Nephron progenitor cell (in vitro differentiated cells): Measurements from ENCODE around the gene USP15.

ENCODE experiments used
- DNase-seq: peaks from one replicate; pipeline ENCODE4 v3.0.0; 2021
- H3K27ac Mint-ChIP-seq: 2 replicates; pipeline ENCODE4 v1.8.0; 2021; ENCODE audit warnings: mild to moderate bottlenecking, moderate library complexity, mixed read lengths
- H3K27me3 Mint-ChIP-seq: 2 replicates; pipeline ENCODE4 v1.8.0; 2021; ENCODE audit warnings: mild to moderate bottlenecking, low read depth, mixed read lengths; ENCODE audit not compliant: poor library complexity
- H3K36me3 Mint-ChIP-seq: 2 replicates; pipeline ENCODE4 v1.8.0; 2021; ENCODE audit warnings: low read depth, mixed read lengths
- H3K4me1 Mint-ChIP-seq: 2 replicates; pipeline ENCODE4 v1.8.0; 2021; ENCODE audit warnings: mixed read lengths
- H3K4me3 Mint-ChIP-seq: 2 replicates; pipeline ENCODE4 v1.8.0; 2021; ENCODE audit warnings: mild to moderate bottlenecking, moderate library complexity, mixed read lengths
- H3K9me3 Mint-ChIP-seq: 2 replicates; pipeline ENCODE4 v1.8.0; 2021; ENCODE audit warnings: mild to moderate bottlenecking, moderate library complexity, mixed read lengths
- TF ChIP-seq, protein P1 (sequence below): fragments of 200-600 bp; sonication (generic); IDR thresholded peaks from 2 replicates; pipeline ENCODE4 v1.5.0; 2021; ENCODE audit warnings: antibody characterized with exemption

USP15 gene

DNA sequence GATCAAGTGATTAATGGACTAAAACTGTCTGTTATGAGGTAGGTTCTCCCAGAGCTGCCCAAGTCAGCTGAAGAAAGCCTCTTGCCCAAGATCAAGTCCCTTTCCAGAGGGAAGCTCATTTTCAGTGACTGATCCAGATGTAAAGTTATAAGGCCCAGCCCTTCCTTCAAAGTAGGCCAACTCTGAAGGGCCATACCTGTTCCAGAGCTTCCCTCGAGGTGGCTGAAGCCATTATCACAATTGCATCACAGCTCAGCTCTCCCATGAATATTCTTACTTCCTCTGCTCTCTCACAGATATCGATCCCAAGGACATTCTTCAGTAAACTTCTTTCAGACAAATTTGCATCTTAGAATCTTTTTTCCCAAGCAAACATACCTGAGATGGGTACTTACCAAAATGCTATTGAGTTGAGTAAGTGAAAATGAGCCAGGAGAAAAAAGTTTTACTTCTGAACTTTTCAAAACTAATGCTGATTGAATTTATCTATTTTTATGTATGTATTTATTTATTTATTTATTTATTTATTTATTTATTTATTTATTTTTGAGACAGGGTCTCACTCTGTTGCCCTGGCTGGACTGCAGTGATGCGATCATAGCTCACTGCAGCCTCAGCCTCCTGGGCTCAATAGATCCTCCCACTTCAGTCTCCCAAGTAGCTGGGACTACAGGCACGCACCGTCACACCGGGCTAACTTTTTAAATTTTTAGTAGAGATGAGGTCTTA, 42.6 kb upstream of the USP15 start:
- Mint-ChIP-seq H3K27me3 (no peaks in the 10 kb centered on the region), H3K4me3 (no peak overlapping the region), H3K9me3 (no peaks in the 10 kb centered on the region), H3K4me1 (peaks cover 17% of the 10 kb centered on the region), H3K36me3 (no peaks in the 10 kb centered on the region), H3K27ac (no peak overlapping the region)
- no peak for DNase-seq
- TF ChIP-seq, protein P1, sequence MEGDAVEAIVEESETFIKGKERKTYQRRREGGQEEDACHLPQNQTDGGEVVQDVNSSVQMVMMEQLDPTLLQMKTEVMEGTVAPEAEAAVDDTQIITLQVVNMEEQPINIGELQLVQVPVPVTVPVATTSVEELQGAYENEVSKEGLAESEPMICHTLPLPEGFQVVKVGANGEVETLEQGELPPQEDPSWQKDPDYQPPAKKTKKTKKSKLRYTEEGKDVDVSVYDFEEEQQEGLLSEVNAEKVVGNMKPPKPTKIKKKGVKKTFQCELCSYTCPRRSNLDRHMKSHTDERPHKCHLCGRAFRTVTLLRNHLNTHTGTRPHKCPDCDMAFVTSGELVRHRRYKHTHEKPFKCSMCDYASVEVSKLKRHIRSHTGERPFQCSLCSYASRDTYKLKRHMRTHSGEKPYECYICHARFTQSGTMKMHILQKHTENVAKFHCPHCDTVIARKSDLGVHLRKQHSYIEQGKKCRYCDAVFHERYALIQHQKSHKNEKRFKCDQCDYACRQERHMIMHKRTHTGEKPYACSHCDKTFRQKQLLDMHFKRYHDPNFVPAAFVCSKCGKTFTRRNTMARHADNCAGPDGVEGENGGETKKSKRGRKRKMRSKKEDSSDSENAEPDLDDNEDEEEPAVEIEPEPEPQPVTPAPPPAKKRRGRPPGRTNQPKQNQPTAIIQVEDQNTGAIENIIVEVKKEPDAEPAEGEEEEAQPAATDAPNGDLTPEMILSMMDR, result no peak

DNA sequence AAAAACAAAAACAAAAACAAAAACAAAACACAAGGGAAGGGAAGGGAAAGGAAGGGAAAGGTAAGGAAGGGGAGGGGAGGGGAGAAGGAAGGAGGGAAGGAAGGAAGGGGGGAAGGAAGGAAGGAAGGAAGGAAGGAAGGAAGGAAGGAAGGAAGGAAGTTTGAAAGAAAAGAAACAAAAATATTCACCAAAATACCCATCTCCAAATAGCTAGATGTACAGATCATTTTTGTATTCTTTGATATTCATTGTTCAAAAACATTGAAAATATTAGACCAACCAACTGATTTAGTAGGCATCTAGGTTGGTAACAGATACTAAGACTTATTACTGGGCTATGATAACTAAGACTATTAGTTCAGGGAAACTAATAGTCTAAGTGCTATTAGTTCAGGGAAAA, 39.1 kb upstream of the USP15 start:
- no peaks in the 10 kb centered on the region for H3K4me1 Mint-ChIP-seq
- TF ChIP-seq, protein P1, result no peak

DNA sequence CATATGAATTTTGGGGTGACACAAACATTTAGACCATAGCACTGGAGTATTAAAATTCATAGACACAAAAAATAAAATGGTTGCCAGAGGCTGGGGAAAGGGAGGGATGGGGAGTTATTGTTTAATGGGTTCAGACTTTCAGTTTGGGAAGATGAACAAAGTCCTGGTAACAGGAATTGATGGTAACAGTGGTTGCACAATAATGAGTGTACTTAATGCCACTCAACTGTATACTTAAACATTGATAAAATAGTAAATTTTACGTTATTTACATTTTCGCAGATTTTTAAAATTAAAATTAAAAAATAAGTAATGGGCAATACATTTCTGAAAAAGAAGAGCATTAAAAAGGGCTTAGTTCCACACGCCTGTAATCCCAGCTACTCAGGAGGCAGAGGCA, 35.6 kb upstream of the USP15 start:
- Mint-ChIP-seq H3K9me3 (no peaks in the 10 kb centered on the region), H3K36me3 (no peaks in the 10 kb centered on the region), H3K4me3 (no peak overlapping the region), H3K27me3 (no peaks in the 10 kb centered on the region), H3K4me1 (no peaks in the 10 kb centered on the region), H3K27ac (no peak overlapping the region)
- DNase-seq, result no peak
- TF ChIP-seq, protein P1, result no peak

More for the DNA sequence above, 39.1 kb upstream of the USP15 start:
- no peaks in the 10 kb centered on the region for H3K9me3 Mint-ChIP-seq
- H3K27ac Mint-ChIP-seq, result no peak overlapping the region
- H3K36me3 Mint-ChIP-seq, result no peaks in the 10 kb centered on the region
- H3K27me3 Mint-ChIP-seq, result no peaks in the 10 kb centered on the region
- DNase-seq, result no peak
- H3K4me3 Mint-ChIP-seq, result no peak overlapping the region

DNA sequence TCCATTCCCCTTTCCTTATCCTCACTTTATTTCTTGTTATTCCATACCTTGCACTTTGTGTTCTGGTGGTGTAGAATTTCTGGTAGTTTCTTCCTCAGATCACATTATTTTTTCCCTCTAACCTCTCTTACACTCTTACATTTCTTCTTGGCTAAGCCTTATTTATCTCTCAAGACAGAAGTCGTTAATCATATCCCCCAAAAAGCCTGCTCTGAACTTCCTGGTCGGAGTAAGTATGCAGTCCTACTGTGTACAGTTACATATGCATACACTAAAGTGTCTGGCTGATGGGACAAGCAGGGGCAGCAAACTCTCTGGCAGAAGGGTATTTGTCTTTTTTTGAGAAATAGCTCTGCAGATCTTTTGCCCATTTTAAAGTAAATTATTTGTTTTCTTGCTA, 33.1 kb upstream of the USP15 start:
- DNase-seq, result no peak
- Mint-ChIP-seq H3K27me3 (no peaks in the 10 kb centered on the region), H3K36me3 (no peaks in the 10 kb centered on the region), H3K27ac (no peak overlapping the region), H3K4me1 (no peaks in the 10 kb centered on the region), H3K4me3 (no peak overlapping the region), H3K9me3 (no peaks in the 10 kb centered on the region)
- TF ChIP-seq, protein P1, result no peak

DNA sequence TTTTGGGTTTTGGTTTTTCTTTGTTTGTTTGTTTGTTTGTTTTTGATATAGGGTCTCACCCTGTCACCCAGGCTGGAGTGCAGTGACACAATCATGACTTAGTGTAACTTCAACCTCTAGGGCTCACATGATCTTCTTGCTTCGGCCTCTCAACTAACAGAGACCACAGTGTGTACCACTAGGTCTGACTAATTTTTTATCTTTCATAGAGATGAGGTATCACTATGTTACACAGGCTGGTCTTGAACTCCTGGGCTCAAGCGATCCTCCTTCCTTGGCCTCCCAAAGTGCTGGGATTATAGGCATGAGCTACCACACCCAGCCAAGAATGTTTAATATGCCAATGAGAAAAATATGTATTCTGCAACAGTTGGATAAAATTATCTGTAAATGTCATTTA, 29.6 kb upstream of the USP15 start:
- H3K4me1 Mint-ChIP-seq, result no peaks in the 10 kb centered on the region
- no peak overlapping the region for H3K27ac Mint-ChIP-seq
- TF ChIP-seq, protein P1, result no peak
- no peak for DNase-seq
- H3K4me3 Mint-ChIP-seq, result no peak overlapping the region
- H3K9me3 Mint-ChIP-seq, result no peaks in the 10 kb centered on the region
- no peaks in the 10 kb centered on the region for H3K36me3 Mint-ChIP-seq
- H3K27me3 Mint-ChIP-seq, result peaks cover 3% of the 10 kb centered on the region

DNA sequence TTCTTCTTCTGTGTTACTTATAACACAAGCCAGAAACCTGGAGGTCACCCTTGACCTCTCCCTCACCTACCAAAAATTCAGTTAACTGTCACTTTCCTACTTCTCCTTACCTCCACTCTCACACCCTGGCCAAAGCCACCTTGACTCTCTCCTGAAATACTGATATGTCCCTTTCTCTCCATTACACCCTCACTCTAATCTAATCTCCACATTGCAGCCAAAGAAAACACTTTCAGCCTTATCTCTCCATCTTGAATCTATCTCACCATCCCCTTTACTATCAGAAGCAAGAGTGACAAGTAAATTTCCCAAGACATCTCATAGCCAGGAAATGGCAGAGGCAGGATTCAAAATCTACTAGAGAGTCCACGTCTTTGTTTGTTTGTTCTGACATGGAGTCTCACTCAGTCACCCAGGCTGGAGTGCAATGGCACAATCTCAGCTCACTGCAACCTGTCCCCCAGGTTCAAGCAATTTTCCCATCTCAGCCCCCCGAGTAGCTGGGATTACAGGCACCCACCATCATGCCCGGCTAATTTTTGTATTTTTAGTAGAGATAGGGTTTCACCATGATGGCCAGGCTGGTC, 28.0 kb upstream of the USP15 start:
- no peak for DNase-seq
- no peak overlapping the region for H3K4me3 Mint-ChIP-seq
- H3K4me1 Mint-ChIP-seq, result no peaks in the 10 kb centered on the region
- no peaks in the 10 kb centered on the region for H3K36me3 Mint-ChIP-seq
- peaks cover 9% of the 10 kb centered on the region for H3K9me3 Mint-ChIP-seq
- H3K27ac Mint-ChIP-seq, result no peak overlapping the region
- TF ChIP-seq, protein P1, result no peak
- H3K27me3 Mint-ChIP-seq, result peaks cover 3% of the 10 kb centered on the region
